HG02678 (cell line): ENCODE data around the gene COMMD1.
A peak's percentile ranks its signal among the peaks of the same experiment; 100 is the strongest.
"Not testable (repeated sequence)": the region's sequence is repeated elsewhere in the genome, so short reads cannot be mapped to it uniquely, and the experiment has no call there.

Experiments
- ATAC-seq: cut with Tn5 transposase; IDR thresholded peaks from one replicate; pipeline ENCODE4 v1.9.1; 2021; ENCODE audit warnings: mild to moderate bottlenecking, moderate library complexity; ENCODE audit not compliant: unreplicated experiment

Gene COMMD1

DNA sequence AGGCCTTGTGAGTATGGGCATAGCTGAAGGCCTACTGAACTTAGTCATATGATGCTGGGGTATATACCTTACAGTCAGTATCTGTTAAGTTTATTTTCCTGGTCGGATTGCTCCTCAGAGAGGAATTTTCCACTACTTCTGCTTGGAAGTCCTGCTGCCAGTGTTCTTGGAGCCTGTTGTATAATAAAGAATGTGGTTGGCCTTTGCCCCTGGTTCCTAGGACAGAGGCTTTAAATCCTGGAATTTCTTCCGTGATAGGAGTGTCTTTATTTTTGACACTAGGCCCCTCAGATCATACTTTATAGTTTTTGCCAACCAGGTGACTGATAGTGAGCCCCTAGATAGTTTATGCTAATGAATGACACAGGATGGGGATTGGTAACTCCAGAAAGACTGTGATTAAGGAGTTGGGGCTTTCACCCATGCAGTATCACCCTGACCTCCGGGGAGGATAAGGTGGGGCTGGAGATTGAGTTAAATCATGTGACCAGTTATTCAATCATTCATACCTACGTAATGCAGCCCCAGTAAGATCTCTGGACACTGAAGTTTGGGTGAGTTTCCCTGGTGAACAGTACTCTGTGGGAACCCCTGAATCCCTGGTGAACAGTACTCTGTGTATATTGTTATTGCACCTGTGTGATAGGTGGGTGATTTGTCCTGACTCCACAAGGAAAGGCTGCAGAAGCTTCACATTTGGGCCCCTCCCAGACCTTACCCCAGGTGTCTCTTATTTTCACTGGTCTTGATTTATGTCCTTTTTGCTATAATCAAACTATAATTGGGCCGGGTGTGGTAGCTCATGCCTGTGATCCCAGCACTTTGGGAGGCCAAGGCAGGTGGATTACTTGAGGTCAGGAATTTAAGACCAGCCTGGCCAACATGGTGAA is 56.9 kb downstream of the COMMD1 start:
- ATAC-seq: no peak

DNA sequence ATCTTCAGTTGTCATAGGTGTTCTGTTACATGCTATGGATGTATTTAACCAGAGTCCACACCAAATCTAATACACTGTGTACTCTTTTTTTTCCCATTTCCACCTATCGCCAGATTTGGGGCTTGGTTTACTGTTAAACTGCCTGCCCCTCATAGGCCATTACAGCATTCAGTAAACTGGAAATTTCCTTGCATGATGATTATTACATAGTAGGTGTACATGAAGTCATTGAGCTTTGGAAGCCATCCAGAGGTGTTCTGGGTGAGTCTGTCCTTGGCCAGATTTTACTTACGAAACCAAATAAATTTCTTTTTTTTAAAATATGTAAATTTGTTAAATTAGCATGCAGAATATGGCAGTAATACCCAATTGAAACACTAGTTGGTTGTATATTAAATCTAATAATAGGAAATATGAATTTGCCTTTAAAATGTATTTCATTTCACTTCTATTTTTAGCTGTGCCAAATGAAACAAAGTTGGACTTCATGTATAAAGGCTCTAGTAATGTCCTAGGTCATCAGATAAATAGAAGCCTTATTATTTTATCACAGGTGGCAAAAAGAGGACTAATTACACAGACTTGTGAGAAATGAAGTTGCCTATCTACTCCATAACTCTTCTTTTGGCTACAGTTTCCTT is 60.7 kb downstream of the COMMD1 start:
- ATAC-seq: no peak

DNA sequence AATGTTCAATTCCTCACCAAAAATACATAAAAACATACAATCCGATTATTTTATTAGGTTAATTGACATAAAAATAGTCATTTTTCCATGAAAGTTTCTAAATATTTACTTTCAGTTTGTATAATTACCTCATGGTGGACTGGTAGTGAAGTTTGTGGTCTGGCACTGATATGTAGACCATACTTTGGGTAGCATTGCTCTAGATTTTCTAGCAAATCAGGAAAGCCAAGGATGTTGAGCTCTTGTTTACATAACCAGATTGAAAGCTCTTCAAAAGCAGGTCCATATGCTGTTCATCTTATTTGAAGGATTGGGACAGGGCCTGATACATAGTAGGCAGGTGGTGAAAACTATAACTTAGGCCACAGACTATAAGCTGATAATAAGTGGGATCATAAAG is 61.8 kb downstream of the COMMD1 start:
- no peak for ATAC-seq

DNA sequence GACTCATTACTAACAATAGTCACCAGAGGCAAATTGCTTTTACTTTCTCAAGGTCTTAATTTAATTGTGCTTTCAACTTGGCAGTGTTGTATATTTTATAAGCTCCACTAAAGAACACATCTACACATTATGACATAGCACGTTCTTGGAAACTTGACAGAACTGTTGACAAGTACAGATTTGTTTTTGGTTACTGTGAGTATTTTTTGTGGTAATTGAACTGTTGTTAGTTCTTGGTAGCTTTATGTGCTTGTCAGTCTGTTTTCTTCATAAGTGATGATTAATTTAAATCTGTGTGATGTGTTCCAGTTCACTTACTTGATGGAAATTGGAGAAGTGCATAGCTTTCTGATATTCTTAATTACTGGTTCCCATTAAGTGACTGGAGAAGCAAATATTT is 63.9 kb downstream of the COMMD1 start:
- ATAC-seq: no peak

DNA sequence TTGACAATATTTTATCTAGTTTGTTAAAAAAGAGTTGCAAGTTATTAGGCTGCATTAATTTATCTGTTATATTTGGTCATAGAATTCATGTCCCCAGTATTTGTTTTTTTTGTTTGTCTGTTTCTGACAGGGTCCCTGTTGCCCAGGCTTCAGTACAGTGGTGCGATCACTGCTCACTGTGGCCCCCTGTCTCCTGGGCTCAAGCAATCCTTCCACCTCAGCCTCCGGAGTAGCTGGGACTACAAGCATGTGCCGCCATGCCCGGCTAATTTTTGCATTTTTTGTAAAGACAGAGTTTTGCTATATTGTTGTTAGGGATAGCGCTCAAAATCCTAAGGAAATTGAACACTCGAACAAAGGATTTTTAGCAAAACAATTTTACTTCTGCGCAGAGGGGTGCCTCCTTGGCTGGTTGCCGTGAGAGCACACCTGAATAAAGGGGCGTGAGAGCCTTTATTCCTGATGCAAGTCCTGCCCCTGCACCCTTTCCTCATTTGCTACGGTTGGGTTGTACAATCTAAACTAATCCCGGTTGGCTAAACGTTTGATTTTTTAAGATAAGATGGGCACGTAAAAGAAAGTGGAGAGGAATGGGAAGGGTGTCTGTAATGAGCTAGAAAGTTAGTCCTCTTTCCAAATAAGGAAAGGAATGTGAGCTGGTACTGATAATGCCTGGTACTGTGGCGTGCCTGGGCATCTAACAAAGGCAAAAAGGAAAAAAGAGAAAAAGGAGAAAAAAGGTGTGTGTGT is 65.5 kb downstream of the COMMD1 start:
- ATAC-seq: no peak

DNA sequence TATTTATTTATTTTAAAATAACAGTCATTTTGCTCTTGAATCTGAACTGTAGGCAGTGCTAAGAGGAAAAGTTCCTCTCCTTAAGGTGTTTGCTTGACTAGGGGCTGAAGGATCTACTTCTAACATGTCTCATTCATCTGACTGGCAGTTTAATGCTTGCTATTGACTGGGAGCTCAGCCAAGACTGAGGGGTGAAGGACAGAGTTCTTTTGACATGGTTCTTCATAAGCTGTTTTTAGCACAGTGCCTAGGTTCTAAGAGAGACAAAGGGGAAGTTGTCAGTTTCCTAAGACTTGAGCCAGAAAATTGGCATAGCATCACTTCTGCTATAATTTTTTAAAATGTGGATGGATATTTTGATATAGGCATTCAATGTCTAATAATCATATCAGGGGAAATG is 73.0 kb downstream of the COMMD1 start:
- peak; percentile 47 for ATAC-seq

DNA sequence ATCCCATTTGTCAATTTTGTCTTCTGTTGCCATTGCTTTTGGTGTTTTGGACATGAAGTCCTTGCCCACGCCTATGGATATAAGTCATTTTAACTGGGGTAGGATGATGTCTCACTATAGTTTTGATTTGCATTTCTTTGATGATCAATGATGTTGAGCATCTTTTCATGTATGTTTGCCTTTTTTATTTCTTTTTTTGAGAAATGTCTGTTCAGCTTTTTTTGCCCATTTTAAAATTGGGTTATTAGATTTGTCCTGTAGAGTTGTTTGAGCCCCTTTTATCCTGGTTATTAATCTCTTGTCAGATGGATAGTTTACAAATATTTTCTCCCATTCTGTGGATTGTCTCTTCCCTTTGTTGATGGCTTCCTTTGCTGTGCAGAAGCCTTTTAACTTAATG is 75.3 kb downstream of the COMMD1 start:
- no peak for ATAC-seq

DNA sequence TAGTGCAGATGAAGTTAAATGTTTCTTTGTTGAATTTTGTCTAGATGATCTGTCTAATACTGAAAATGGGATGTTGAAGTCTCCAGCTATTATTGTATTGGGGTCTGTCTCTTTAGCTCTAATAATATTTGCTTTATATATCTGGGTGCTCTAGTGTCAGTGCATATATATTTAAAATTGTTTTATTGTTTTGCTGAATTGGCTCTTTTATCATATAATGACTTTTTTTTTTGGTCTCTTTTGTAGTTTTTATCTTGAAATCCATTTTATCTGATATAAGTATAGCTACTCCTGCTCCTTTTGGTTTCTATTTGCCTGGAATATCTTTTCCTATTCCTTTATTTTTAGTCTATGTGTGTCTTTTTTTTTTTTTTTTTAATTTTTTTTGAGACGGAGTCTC is 79.2 kb downstream of the COMMD1 start:
- no peak for ATAC-seq

DNA sequence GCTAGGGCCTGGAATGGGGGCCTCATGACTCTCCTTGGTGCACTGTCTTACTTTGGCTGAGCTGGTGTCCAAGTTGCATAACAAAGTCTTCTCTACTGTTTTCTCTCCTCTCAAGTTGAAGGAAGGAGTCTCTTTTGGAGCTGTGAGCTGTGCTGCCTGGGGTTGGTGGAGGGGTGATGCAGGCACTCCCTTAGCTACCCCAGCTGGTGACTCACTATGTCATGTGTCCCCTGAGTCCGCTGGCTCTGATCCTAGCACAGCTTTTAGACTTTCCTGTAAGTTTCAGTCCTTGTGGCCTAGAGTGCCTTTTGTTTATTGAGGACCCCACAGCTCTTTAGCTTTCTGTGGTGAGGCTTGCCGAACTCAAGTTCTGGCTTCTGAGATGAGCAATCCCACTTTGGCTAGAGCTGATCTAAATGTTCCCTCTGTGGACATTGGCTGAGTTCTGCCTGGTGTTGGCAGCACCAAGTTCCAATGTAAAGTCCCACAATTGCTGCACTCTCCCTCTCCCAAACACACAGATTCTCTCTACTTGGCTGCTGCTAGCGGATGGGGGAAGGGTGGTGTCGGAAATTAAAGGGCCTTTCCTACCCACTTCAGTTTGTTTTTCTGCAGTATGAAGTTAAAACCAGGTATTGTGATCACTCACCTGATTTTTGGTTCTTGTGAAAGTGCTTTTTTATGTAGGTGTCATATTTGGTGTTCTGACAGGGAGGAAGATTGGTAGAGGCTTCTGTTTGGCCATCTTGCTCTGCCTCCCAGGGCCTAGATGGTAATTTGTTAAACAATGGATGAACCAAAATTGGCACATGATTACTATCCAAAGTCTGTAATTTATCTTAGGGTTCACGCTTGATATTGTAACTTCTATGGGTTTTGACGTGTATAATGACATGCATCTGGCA is 83.2 kb downstream of the COMMD1 start:
- ATAC-seq: no peak

DNA sequence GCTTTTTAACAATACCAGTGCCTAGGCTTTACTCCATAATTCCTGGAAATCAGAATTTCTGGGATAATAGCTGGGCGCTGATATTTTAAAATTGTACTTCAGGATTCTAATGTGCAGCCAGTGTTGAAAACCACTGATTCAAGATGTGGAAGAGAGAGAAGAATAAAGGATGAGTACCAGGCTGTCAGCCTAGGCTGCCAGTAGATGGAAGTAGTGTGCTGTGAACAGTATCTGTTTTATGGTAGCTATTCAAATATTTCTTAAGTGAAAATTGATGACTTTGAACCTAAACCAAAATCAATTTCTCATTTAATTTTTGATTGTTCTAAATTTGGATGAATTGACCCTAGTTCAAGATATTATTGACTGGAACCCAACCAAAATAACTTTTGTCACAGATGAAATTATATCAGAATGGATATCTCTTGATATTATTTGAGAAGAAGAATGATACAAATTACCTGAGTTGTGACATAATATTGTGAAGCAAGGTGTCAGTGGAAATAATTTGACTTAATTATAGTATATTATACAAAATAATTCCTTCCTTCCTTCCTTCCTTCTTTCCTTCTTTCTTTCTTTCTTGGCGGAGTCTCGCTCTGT is 88.0 kb downstream of the COMMD1 start:
- ATAC-seq: no peak

DNA sequence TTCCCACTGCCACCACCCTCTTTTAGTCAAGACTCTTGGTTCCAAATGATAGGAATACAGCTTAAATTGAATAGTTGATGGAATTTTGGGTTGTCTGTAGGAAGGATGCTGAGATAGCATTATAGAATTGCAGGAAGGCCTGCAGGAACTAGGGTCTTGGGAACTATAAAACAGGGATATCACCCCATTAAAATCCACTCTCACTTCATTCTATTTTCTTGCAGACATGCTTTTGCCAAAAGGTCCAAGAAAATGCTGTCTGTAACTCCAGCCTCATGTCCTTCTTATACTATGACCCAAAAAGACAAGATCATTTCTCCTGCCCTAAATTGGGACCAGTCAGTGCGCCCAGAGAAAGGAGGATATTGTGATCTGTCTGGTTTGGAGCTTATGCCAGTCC is 89.1 kb downstream of the COMMD1 start:
- ATAC-seq: no peak

DNA sequence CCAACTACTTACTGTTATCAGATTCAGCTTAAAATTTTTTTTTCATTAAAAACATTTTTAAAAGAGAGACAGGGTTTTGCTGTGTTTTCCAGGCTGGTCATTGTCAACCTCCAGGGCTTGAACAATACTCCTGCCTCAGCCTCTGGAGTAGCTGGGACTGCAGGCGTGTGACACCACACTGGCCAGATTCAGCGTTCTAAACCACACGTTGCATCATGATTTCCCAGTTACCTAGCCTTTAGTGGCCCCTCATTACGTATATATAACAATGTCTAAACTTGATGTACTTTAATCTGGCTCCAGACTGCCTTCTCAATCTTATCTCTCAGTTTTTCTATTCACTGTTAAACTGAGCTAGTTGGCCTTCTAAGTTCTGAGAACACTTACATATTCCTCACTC is 89.6 kb downstream of the COMMD1 start:
- peak; percentile 19 for ATAC-seq

DNA sequence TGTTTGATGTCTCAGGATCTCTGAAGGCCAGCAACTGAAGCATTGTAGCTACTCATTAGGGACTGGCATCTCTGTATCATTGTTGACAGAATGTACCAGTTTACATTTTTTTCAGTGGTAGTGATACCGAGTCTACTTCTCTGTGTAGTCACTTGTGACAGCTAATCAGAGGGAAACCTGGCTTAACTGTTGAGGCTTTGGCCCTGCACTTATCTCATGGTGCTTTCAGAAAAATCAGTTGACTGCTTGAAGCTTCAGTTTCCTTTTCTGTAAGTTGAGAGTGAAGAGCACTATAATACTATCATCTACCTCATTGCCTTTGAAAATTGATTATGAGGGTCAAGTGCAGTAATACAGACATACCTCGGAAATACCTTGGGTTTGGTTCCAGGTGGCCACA is 90.0 kb downstream of the COMMD1 start:
- ATAC-seq: peak; percentile 85

DNA sequence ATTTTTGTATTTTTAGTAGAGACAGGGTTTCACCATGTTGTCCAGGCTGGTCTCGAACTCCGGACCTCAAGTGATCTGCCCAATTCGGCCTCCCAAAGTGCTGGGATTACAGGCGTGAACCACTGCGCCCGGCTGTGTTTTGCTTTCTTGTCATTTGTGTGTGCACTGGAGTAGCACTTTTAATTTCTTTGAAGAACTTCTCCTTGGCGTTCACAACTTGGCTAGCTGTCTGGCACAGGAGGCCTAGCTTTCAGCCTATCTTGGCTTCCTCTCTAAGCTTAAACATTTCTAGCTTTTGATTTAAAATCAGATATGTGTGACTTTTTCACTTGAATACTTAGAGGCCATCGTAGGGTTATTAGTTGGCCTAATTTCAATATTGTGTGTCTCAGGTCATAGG is 93.0 kb downstream of the COMMD1 start:
- no peak for ATAC-seq

DNA sequence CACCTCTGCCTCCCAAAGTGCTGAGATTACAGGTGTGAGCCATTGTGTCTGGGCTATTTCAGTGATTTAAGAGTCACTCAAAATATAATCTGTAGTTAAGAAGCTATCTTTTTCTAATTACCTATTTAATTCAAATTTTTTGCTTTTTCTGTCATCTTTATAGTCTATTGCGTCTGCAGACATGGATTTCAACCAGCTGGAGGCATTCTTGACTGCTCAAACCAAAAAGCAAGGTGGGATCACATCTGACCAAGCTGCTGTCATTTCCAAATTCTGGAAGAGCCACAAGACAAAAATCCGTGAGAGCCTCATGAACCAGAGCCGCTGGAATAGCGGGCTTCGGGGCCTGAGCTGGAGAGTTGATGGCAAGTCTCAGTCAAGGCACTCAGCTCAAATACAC is 95.1 kb downstream of the COMMD1 start:
- no peak for ATAC-seq

DNA sequence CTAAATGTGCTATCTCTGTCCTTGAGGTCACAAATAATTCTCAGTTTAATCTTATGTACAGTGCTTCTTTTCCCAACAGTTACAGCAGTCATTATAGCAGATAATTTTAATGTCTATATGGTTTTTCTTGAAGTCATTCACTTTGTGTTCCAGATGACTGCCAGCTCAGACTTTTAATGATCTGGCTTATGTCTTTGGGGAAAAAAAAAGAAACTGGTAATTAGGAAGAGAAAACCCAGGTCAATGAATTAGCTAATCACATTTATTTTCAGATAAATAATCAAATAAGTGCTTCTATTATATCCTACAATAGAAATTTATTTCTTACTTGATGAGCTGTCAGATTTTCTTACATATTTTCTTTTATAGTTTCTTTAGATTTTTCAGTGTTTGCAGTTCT is 96.0 kb downstream of the COMMD1 start:
- no peak for ATAC-seq

DNA sequence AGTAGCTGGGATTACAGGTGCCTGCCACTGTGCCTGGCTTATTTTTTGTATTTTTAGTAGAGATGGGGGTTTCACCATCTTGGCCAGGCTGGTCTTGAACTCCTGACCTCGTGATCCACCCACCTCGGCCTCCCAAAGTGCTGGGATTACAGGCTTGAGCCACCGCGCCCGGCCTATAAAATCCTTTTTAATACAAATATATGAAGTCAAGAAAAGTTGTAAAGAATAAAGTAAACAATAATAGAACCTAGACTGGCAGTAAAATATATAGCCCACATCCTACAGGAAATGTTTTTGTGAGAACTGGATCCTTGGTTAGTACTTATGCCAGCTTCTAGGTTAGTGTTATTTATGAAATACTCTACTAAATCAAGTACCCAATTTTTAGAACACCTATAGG is 99.0 kb downstream of the COMMD1 start:
- ATAC-seq: not testable (repeated sequence)

DNA sequence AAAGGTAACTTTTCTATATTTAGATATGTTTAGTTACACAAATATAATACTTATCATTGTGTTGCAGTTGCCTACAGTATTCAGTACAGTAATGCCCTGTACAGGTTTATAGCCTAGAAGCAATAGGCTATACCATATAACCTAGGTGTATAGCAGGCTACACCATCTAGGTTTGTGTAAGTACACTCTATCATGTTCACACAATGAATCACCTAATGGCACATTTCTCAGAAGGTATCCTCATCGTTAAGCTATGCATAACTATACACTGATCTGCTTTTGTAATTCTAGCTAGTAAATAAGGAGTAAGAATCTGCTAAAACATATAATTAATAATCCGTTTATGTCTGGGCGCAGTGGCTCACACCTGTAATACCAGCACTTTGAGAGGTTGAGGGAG is 102.1 kb downstream of the COMMD1 start:
- no peak for ATAC-seq

DNA sequence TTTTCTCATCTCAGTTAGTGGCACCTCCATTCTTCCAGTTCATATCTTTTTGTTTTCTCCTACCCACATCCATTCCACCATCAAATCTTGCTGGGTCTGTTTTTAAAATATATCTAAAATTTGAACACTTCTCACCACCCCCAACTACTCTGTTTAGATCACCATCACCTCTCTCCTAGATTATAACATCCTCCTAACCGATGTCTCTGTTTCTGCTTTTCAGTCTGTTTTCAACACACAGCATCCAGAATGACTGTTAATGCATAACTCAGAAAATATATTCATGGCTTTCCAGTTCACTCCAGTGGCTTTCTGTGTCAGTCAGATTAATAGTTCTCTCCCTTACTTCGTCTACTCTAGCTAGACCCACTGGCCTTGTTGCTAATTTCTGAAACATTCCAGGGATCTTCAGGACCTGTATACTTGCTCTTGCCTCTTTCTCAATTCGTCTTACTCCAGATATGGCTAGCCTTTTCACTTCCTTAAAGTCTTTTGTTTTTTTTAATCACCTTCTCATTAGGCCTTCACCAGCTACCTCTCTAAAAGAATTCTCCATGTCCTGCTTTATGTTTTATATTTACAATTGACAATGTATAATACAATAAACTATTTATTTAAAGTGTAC is 105.3 kb downstream of the COMMD1 start:
- no peak for ATAC-seq

DNA sequence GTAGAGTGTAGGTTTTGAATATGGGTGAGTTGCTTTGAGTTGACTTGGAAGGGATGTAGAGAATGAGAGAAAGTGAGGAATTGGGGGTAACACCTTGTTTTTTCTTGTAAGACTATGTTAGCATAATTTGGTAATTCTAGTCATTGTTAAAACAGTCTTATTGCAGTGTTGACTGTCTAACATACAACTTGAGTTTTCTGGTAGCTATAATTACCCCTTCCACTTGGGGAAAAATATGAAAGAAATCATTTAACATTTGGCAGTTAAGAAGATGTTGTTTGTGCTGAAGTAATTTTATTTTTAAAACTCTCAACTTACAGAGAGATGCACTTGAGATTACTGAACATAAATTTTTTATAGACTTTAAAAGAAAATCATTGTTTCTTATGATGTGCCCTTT is 108.2 kb downstream of the COMMD1 start:
- no peak for ATAC-seq
